WTC11 (cell line): ENCODE results near the gene KCNT1.

ENCODE experiments used
- ATF1 ChIP-seq: sonication (generic); formaldehyde crosslinking; IDR thresholded peaks from 2 replicates; pipeline ENCODE4 v1.8.1; 2023; ENCODE audit warnings: mild to moderate bottlenecking, moderate library complexity, missing genetic modification reagents
- CBFB ChIP-seq: sonication (generic); formaldehyde crosslinking; IDR thresholded peaks from 2 replicates; pipeline ENCODE4 v1.8.1; 2022; ENCODE audit warnings: mild to moderate bottlenecking, low read depth, missing genetic modification reagents
- TCF7 ChIP-seq: sonication (generic); formaldehyde crosslinking; IDR thresholded peaks from 2 replicates; pipeline ENCODE4 v1.8.0; 2022; ENCODE audit warnings: mild to moderate bottlenecking, low read depth, missing genetic modification reagents, moderate library complexity
- TF ChIP-seq, protein P1 (sequence below): fragments of 200-600 bp; IDR thresholded peaks from 2 replicates; pipeline ENCODE4 v1.8.0; 2022; ENCODE audit warnings: antibody characterized with exemption
- TF ChIP-seq, protein P2 (sequence below): sonication (generic); formaldehyde crosslinking; IDR thresholded peaks from 2 replicates; pipeline ENCODE4 v1.8.0; 2022; ENCODE audit warnings: mild to moderate bottlenecking, missing genetic modification reagents
- TF ChIP-seq, protein P3 (sequence below): sonication (generic); formaldehyde crosslinking; conservative IDR thresholded peaks from 2 replicates; pipeline ENCODE4 v1.8.1; 2022; ENCODE audit warnings: mild to moderate bottlenecking, missing genetic modification reagents
- TF ChIP-seq, protein P4 (sequence below): sonication (generic); formaldehyde crosslinking; IDR thresholded peaks from 2 replicates; pipeline ENCODE4 v1.8.1; 2022; ENCODE audit warnings: low read depth, missing genetic modification reagents, borderline replicate concordance
- TF ChIP-seq, protein P5 (sequence below): fragments of 250-450 bp; sonication (Bioruptor Pico); IDR thresholded peaks from 2 replicates; pipeline ENCODE4 v1.9.0; 2021; ENCODE audit warnings: mild to moderate bottlenecking
- TF ChIP-seq, protein P6 (sequence below): sonication (generic); formaldehyde crosslinking; IDR thresholded peaks from 2 replicates; pipeline ENCODE4 v1.8.1; 2022; ENCODE audit warnings: low read depth, mild to moderate bottlenecking, moderate library complexity, missing genetic modification reagents, borderline replicate concordance
- TF ChIP-seq, protein P7 (sequence below): sonication (generic); formaldehyde crosslinking; IDR thresholded peaks from 2 replicates; pipeline ENCODE4 v1.8.0; 2022; ENCODE audit warnings: mild to moderate bottlenecking, missing genetic modification reagents
- TF ChIP-seq, protein P8 (sequence below): sonication (generic); formaldehyde crosslinking; IDR thresholded peaks from 2 replicates; pipeline ENCODE4 v1.8.1; 2022; ENCODE audit warnings: mild to moderate bottlenecking, moderate library complexity, missing genetic modification reagents
- TF ChIP-seq, protein P9 (sequence below): sonication (generic); formaldehyde crosslinking; IDR thresholded peaks from 2 replicates; pipeline ENCODE4 v1.8.1; 2023; ENCODE audit warnings: mild to moderate bottlenecking, missing genetic modification reagents, moderate library complexity
- TF ChIP-seq, protein P10 (sequence below): sonication (generic); formaldehyde crosslinking; IDR thresholded peaks from 2 replicates; pipeline ENCODE4 v1.8.0; 2022; ENCODE audit warnings: missing genetic modification reagents
- TF ChIP-seq, protein P11 (sequence below): sonication (generic); formaldehyde crosslinking; IDR thresholded peaks from 2 replicates; pipeline ENCODE4 v1.8.1; 2023; ENCODE audit warnings: mild to moderate bottlenecking, missing genetic modification reagents, borderline replicate concordance

DNA sequence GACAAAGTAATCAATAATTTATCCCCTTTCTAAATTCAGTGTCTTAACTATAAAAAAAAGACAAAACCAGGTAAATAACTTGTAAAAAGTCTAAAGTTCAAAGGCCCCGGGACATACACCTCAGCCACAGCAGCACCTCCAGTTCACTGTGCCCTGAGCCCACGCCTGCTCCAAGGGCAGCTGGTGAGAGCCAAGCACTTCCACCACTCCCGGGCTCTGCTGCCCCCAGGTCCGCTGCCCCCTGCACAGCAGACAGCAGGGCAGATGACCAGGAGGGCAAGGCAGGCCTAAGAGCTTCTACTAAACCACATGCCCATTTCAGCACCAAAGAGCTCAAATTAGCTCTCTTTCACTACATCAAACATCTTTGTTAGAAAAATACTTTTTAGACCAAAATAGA is 113.4 kb downstream of the KCNT1 start:
- TF ChIP-seq, protein P1, sequence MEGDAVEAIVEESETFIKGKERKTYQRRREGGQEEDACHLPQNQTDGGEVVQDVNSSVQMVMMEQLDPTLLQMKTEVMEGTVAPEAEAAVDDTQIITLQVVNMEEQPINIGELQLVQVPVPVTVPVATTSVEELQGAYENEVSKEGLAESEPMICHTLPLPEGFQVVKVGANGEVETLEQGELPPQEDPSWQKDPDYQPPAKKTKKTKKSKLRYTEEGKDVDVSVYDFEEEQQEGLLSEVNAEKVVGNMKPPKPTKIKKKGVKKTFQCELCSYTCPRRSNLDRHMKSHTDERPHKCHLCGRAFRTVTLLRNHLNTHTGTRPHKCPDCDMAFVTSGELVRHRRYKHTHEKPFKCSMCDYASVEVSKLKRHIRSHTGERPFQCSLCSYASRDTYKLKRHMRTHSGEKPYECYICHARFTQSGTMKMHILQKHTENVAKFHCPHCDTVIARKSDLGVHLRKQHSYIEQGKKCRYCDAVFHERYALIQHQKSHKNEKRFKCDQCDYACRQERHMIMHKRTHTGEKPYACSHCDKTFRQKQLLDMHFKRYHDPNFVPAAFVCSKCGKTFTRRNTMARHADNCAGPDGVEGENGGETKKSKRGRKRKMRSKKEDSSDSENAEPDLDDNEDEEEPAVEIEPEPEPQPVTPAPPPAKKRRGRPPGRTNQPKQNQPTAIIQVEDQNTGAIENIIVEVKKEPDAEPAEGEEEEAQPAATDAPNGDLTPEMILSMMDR: no peak
- TF ChIP-seq, protein P2, sequence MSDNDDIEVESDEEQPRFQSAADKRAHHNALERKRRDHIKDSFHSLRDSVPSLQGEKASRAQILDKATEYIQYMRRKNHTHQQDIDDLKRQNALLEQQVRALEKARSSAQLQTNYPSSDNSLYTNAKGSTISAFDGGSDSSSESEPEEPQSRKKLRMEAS: no peak
- TF ChIP-seq, protein P3, sequence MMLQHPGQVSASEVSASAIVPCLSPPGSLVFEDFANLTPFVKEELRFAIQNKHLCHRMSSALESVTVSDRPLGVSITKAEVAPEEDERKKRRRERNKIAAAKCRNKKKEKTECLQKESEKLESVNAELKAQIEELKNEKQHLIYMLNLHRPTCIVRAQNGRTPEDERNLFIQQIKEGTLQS: no peak
- TF ChIP-seq ATF1: no peak
- TF ChIP-seq, protein P4, sequence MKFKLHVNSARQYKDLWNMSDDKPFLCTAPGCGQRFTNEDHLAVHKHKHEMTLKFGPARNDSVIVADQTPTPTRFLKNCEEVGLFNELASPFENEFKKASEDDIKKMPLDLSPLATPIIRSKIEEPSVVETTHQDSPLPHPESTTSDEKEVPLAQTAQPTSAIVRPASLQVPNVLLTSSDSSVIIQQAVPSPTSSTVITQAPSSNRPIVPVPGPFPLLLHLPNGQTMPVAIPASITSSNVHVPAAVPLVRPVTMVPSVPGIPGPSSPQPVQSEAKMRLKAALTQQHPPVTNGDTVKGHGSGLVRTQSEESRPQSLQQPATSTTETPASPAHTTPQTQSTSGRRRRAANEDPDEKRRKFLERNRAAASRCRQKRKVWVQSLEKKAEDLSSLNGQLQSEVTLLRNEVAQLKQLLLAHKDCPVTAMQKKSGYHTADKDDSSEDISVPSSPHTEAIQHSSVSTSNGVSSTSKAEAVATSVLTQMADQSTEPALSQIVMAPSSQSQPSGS (CRISPR knock-in tag): no peak
- TF ChIP-seq, protein P5, sequence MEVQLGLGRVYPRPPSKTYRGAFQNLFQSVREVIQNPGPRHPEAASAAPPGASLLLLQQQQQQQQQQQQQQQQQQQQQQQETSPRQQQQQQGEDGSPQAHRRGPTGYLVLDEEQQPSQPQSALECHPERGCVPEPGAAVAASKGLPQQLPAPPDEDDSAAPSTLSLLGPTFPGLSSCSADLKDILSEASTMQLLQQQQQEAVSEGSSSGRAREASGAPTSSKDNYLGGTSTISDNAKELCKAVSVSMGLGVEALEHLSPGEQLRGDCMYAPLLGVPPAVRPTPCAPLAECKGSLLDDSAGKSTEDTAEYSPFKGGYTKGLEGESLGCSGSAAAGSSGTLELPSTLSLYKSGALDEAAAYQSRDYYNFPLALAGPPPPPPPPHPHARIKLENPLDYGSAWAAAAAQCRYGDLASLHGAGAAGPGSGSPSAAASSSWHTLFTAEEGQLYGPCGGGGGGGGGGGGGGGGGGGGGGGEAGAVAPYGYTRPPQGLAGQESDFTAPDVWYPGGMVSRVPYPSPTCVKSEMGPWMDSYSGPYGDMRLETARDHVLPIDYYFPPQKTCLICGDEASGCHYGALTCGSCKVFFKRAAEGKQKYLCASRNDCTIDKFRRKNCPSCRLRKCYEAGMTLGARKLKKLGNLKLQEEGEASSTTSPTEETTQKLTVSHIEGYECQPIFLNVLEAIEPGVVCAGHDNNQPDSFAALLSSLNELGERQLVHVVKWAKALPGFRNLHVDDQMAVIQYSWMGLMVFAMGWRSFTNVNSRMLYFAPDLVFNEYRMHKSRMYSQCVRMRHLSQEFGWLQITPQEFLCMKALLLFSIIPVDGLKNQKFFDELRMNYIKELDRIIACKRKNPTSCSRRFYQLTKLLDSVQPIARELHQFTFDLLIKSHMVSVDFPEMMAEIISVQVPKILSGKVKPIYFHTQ (CRISPR knock-in tag): no peak
- TF ChIP-seq, protein P6, sequence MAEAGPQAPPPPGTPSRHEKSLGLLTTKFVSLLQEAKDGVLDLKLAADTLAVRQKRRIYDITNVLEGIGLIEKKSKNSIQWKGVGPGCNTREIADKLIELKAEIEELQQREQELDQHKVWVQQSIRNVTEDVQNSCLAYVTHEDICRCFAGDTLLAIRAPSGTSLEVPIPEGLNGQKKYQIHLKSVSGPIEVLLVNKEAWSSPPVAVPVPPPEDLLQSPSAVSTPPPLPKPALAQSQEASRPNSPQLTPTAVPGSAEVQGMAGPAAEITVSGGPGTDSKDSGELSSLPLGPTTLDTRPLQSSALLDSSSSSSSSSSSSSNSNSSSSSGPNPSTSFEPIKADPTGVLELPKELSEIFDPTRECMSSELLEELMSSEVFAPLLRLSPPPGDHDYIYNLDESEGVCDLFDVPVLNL (CRISPR knock-in tag): no peak
- TF ChIP-seq, protein P7, sequence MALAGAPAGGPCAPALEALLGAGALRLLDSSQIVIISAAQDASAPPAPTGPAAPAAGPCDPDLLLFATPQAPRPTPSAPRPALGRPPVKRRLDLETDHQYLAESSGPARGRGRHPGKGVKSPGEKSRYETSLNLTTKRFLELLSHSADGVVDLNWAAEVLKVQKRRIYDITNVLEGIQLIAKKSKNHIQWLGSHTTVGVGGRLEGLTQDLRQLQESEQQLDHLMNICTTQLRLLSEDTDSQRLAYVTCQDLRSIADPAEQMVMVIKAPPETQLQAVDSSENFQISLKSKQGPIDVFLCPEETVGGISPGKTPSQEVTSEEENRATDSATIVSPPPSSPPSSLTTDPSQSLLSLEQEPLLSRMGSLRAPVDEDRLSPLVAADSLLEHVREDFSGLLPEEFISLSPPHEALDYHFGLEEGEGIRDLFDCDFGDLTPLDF: no peak
- TF ChIP-seq, protein P8, sequence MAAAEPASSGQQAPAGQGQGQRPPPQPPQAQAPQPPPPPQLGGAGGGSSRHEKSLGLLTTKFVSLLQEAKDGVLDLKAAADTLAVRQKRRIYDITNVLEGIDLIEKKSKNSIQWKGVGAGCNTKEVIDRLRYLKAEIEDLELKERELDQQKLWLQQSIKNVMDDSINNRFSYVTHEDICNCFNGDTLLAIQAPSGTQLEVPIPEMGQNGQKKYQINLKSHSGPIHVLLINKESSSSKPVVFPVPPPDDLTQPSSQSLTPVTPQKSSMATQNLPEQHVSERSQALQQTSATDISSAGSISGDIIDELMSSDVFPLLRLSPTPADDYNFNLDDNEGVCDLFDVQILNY (CRISPR knock-in tag): no peak
- no peak for TF ChIP-seq CBFB (CRISPR knock-in tag)
- no peak for TF ChIP-seq TCF7 (CRISPR knock-in tag)
- TF ChIP-seq, protein P9, sequence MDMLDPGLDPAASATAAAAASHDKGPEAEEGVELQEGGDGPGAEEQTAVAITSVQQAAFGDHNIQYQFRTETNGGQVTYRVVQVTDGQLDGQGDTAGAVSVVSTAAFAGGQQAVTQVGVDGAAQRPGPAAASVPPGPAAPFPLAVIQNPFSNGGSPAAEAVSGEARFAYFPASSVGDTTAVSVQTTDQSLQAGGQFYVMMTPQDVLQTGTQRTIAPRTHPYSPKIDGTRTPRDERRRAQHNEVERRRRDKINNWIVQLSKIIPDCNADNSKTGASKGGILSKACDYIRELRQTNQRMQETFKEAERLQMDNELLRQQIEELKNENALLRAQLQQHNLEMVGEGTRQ: no peak
- TF ChIP-seq, protein P10, sequence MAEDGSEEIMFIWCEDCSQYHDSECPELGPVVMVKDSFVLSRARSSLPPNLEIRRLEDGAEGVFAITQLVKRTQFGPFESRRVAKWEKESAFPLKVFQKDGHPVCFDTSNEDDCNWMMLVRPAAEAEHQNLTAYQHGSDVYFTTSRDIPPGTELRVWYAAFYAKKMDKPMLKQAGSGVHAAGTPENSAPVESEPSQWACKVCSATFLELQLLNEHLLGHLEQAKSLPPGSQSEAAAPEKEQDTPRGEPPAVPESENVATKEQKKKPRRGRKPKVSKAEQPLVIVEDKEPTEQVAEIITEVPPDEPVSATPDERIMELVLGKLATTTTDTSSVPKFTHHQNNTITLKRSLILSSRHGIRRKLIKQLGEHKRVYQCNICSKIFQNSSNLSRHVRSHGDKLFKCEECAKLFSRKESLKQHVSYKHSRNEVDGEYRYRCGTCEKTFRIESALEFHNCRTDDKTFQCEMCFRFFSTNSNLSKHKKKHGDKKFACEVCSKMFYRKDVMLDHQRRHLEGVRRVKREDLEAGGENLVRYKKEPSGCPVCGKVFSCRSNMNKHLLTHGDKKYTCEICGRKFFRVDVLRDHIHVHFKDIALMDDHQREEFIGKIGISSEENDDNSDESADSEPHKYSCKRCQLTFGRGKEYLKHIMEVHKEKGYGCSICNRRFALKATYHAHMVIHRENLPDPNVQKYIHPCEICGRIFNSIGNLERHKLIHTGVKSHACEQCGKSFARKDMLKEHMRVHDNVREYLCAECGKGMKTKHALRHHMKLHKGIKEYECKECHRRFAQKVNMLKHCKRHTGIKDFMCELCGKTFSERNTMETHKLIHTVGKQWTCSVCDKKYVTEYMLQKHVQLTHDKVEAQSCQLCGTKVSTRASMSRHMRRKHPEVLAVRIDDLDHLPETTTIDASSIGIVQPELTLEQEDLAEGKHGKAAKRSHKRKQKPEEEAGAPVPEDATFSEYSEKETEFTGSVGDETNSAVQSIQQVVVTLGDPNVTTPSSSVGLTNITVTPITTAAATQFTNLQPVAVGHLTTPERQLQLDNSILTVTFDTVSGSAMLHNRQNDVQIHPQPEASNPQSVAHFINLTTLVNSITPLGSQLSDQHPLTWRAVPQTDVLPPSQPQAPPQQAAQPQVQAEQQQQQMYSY (CRISPR knock-in tag): no peak
- TF ChIP-seq, protein P11, sequence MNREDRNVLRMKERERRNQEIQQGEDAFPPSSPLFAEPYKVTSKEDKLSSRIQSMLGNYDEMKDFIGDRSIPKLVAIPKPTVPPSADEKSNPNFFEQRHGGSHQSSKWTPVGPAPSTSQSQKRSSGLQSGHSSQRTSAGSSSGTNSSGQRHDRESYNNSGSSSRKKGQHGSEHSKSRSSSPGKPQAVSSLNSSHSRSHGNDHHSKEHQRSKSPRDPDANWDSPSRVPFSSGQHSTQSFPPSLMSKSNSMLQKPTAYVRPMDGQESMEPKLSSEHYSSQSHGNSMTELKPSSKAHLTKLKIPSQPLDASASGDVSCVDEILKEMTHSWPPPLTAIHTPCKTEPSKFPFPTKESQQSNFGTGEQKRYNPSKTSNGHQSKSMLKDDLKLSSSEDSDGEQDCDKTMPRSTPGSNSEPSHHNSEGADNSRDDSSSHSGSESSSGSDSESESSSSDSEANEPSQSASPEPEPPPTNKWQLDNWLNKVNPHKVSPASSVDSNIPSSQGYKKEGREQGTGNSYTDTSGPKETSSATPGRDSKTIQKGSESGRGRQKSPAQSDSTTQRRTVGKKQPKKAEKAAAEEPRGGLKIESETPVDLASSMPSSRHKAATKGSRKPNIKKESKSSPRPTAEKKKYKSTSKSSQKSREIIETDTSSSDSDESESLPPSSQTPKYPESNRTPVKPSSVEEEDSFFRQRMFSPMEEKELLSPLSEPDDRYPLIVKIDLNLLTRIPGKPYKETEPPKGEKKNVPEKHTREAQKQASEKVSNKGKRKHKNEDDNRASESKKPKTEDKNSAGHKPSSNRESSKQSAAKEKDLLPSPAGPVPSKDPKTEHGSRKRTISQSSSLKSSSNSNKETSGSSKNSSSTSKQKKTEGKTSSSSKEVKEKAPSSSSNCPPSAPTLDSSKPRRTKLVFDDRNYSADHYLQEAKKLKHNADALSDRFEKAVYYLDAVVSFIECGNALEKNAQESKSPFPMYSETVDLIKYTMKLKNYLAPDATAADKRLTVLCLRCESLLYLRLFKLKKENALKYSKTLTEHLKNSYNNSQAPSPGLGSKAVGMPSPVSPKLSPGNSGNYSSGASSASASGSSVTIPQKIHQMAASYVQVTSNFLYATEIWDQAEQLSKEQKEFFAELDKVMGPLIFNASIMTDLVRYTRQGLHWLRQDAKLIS: no peak
